Stimulated activated CD4-positive, alpha-beta T cell treated with anti-CD3 and anti-CD28 coated beads, Interleukin-4, amount 100 ng/mL, for 1 hour (primary cell): ENCODE results near the gene PEX16.
A peak's percentile ranks its signal among the peaks of the same experiment; 100 is the strongest.

Experiments used
- DNase-seq: peaks from one replicate; pipeline ENCODE4 v3.0.0-alpha.2; 2020

PEX16 gene

DNA sequence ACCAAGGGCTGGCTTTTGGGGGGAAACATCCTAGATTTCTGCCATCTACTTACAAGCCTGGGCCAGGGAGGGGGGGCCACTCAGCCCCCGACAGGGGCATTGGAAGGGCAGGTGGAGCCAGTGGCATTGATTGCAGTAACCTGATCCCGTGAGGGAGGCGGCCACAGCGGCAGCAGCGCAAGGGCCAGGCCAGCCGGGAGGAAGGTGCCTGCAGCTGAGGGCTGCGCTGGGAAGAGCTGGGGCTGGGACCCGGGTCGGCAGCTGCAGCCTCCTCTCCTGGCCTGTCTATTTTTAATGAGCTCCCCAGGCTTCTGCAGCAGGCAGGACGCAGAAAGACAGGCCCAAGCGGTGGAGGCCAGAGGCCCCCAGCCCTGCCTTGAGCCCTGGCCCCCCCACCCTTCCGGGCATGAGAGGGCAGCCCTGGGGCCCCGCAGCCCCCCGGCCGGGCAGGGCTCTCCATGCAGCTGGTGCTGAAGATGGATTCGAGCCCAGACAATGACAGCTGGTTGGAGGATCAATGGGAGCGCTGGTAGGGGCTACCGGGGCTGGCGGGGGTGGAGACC is 21.2 kb downstream of the PEX16 start:
- DNase-seq = no peak

- no peak for DNase-seq
Observed at GRCh38 chr11:45895553-45896259, 22.0 kb downstream of the PEX16 start.

DNA sequence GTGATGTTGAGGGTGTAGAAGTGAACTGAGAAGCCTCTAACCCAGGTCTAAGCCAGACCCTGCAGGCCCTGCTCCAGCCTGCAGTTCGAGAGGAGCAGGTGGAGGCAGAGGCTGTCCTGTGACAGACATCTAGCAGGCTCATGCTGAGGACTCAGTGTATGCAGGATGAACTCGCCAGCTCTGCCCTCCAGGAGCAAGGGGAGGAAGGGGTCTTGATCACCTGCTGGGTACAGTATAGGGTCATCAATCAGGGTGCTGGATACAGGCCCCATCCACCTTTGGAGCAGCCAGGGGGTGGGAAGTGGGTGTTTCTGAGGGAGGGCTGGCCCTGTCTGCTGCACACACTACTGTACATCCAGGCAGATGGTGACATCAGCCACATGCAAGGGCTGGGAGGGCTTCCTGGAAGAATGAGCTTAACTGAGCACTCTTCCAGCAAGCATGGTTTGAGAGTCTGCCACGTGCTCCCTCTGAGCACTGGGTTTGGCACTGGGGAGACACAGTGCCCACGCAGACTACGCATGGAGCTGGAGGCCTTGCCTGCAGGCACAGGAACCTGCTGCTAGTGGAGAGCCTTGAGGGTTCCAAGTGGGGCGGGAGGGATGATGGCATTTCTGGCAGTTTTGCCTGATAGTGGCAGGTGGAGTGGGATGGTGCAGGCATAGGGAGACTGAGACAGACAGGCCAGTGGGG is 23.0 kb downstream of the PEX16 start:
- no peak for DNase-seq

DNA sequence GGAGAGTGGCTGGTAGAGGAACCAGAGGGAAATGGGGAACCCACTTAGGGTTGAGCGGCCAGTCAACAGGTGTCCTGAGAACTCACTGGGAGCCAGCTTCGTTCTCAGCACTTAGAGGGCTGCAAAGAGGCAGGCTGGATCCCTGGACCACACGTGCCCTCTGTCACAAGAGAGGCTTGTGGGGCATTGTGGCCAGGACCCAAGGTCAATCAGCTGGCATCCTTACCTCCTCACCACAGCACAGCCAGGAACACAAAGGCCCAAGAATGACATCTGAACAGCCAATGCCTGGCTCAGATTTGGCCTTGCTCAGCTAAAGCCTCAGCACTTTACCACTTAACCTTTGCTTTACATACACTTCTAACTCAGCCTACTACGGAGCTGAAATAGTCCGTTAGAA is 24.8 kb downstream of the PEX16 start:
- no peak for DNase-seq

- no peak for DNase-seq
Observed at GRCh38 chr11:45890886-45891550, 26.7 kb downstream of the PEX16 start.

- DNase-seq = no peak
Observed at GRCh38 chr11:45889966-45890365, 27.7 kb downstream of the PEX16 start.

- DNase-seq = no peak
Observed at GRCh38 chr11:45889555-45889954, 28.1 kb downstream of the PEX16 start.

- no peak for DNase-seq
Observed at GRCh38 chr11:45887587-45887986, 30.1 kb downstream of the PEX16 start.

- no peak for DNase-seq
Observed at GRCh38 chr11:45886816-45887520, 30.7 kb downstream of the PEX16 start.

DNA sequence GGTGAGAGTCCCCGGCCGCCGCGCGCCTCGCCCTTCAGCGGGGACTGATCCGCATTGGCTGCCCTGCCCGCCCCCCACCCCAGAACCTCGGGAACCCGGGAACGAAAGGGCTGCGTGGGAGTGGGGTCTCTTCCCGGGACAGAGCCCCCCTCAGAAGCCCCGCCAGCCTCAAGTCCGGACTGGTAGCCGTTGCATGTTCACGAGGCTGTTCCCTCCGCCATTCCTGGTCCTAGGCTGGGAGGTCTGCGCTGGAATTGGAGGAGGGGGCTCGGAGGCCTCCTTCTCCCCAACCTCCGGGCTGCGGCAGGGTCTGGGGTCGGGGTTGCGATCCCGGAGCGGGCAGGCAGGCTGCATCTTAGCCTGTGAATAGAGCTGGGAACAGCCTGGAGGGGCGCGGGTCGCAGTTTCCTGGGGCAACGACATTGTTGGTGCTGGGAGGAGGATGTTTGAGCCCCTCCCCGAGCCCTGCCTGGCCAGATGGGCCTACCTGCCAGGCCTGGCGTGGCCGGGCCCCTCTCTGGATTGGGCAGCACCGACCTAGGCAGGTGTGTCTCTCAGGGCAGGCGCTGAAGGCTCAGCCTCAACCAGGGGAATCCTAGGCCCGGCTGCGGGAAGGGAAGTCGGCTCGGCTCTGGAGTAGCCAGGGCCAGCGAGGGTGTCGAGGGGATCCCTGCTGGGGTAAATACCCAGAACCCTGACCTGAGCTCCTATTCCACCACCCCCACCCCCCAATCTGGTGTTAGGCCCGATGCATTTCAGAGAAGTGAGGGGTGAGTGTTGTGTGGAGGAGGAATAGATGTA is 31.6 kb downstream of the PEX16 start:
- no peak for DNase-seq

- DNase-seq = peak; percentile 55
Observed at GRCh38 chr11:45885274-45885920, 32.3 kb downstream of the PEX16 start, which contains the start of gene MAPK8IP1. Gene MAPK8IP1 (plus strand): TSS chr11:45885651. CDS start chr11:45885821, 170 bp downstream.

DNA sequence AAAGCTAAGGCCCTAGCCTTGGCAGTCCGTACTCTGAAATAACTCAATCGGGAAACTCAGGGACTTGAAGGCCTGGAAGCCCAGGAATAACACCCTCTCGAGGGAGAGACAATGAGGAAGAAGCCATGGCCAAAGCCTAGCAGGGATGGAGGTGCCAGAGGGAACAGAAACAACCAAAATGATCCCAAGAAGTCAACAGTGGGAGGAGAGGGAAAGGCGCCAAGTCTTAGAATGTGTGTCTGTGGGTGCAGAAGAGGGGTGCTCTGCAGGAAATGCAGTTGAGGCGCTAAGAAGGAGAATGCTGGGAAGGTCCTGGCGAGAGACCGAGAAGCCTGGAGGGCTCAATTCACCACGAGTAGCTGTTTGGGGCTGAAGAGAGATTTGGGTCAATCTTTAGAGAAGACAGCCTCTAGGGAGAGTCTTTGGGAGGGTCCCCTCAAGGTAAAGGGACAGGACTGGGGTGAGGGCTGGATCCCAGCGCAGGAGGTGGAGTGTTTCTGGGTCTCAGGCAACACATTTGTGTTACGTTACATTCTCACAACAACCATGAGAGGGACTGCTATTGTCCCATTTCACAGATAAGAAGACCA is 33.0 kb downstream of the PEX16 start:
- DNase-seq = no peak

- no peak for DNase-seq
Observed at GRCh38 chr11:45881708-45882368, 35.8 kb downstream of the PEX16 start.

GRCh38 chr11:45880772-45881570 is 36.7 kb downstream of the PEX16 start:
- no peak for DNase-seq

GRCh38 chr11:45879803-45880686 is 37.6 kb downstream of the PEX16 start:
- DNase-seq = no peak

GRCh38 chr11:45877845-45878244 is 39.8 kb downstream of the PEX16 start:
- DNase-seq = no peak

GRCh38 chr11:45877221-45877620 is 40.5 kb downstream of the PEX16 start:
- DNase-seq = no peak

- DNase-seq = no peak
Observed at GRCh38 chr11:45876401-45876800, 41.3 kb downstream of the PEX16 start.
